GM12892 (cell line): Measurements from ENCODE around the gene RAB25.

Experiments
- POLR2A ChIP-seq: IDR thresholded peaks from 2 replicates; pipeline ENCODE4 v1.6.1; 2011; ENCODE audit warnings: low read depth, low read length, control low read depth
- POLR2AphosphoS5 ChIP-seq: IDR thresholded peaks from 2 replicates; pipeline ENCODE4 v1.6.1; 2011; ENCODE audit warnings: low read depth, low read length, control low read depth

GRCh38 chr1:156019946-156020292 is 41.0 kb upstream of the RAB25 start:
- no peak for TF ChIP-seq POLR2AphosphoS5
- TF ChIP-seq POLR2A, result no peak
